B cell (primary cell): Measurements from ENCODE around the gene ATP11A.

Source experiments
- CTCF ChIP-seq: fragments of 200-600 bp; IDR thresholded peaks from one replicate; pipeline ENCODE4 v1.8.0; 2022; ENCODE audit warnings: antibody characterized with exemption, mild to moderate bottlenecking
- EZH2 ChIP-seq: IDR thresholded peaks from 2 replicates; pipeline ENCODE4 v1.6.1; 2012; ENCODE audit warnings: borderline replicate concordance, low read depth, mild to moderate bottlenecking, moderate library complexity, low read length; ENCODE audit not compliant: insufficient read depth, poor library complexity, severe bottlenecking

- TF ChIP-seq EZH2 = no peak
- no peak for TF ChIP-seq CTCF
These were observed 90.2 kb downstream of the ATP11A start for GRCh38 chr13:112779856-112780604.
